ENCODE measurements around the gene VSTM4. TPM values are rescaled to one million over a fixed set of nuclear protein-coding genes. Genes with fewer than 3 reads are reported as not detected.

The VSTM4 gene
- total RNA-seq, 3 donors from 2014 or later: 8.5 to 17.3 (median 9.5) TPM

DNA sequence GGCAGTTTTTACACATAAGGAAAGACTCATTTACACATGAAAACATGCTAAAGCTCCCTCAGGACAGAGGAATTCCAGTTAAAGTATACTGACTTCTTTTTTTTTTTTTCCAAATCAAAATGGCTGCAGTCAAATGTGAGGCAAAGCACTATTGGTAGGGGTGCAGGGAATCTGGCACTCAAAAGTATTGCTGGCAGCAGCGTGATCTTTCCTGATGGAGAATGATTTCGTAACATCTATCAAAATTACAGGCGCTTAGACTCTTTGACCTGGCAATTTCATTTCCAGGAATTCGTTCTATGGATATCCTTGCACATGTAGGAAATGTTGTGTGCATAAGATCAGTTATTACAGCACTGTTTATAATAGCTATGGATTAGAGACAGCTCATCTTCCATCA lies 65.7 kb downstream of the VSTM4 start:
- no peak for DNase-seq (ENCODE audit: low spot score in 2 of 2)
- intact Hi-C loops (cut with DNase I; ENCODE audit: low total_unique reads): no loop called here
- no peaks in the 10 kb centered on the region for H3K4me1 ChIP-seq
- H3K36me3 ChIP-seq: no peaks in the 10 kb centered on the region
- TF ChIP-seq, protein P1, sequence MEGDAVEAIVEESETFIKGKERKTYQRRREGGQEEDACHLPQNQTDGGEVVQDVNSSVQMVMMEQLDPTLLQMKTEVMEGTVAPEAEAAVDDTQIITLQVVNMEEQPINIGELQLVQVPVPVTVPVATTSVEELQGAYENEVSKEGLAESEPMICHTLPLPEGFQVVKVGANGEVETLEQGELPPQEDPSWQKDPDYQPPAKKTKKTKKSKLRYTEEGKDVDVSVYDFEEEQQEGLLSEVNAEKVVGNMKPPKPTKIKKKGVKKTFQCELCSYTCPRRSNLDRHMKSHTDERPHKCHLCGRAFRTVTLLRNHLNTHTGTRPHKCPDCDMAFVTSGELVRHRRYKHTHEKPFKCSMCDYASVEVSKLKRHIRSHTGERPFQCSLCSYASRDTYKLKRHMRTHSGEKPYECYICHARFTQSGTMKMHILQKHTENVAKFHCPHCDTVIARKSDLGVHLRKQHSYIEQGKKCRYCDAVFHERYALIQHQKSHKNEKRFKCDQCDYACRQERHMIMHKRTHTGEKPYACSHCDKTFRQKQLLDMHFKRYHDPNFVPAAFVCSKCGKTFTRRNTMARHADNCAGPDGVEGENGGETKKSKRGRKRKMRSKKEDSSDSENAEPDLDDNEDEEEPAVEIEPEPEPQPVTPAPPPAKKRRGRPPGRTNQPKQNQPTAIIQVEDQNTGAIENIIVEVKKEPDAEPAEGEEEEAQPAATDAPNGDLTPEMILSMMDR (IDR thresholded peaks at IDR 0.05): no peak
- TF ChIP-seq POLR2A (IDR thresholded peaks at IDR 0.05) (no peak), POLR2AphosphoS5 (IDR thresholded peaks at IDR 0.05) (no peak)
- no peak overlapping the region for H3K27ac ChIP-seq
- H3K27me3 ChIP-seq: no peaks in the 10 kb centered on the region
- H3K9me3 ChIP-seq: no peaks in the 10 kb centered on the region
- H3K4me3 ChIP-seq: no peak overlapping the region

DNA sequence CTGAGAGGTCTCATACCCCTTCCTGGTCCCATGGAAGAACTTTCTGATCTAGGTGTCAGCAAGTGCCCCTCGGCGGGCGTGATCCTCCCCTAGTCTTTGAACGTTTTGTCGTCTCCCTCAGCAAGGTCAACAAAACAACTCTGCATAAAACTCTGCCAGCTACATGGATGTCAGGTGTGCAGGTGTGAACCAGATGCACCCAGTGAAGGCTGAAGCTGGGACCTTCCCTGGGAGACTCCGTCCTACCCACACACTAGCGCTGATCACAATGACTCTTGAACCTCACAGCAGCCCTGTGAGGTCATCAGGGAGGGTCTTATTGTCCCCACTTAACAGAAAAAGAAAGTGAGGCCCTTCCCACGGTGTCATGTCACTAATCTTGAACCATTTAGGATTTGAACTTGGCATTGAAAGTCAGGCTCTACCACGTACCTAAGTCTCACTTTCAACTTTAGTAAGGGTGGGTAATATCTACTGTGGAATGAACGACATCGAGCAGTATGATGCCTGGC lies 68.1 kb downstream of the VSTM4 start:
- H3K27ac ChIP-seq: no peak overlapping the region
- H3K36me3 ChIP-seq: no peaks in the 10 kb centered on the region
- intact Hi-C loops (cut with DNase I; ENCODE audit: low total_unique reads): no loop called here
- no peaks in the 10 kb centered on the region for H3K9me3 ChIP-seq
- no peaks in the 10 kb centered on the region for H3K4me1 ChIP-seq
- H3K27me3 ChIP-seq: no peaks in the 10 kb centered on the region
- TF ChIP-seq POLR2AphosphoS5 (IDR thresholded peaks at IDR 0.05) (no peak), POLR2A (IDR thresholded peaks at IDR 0.05) (no peak)
- TF ChIP-seq, protein P1 (IDR thresholded peaks at IDR 0.05): no peak
- H3K4me3 ChIP-seq: no peak overlapping the region
- DNase-seq (ENCODE audit: low spot score in 2 of 2): no peak

DNA sequence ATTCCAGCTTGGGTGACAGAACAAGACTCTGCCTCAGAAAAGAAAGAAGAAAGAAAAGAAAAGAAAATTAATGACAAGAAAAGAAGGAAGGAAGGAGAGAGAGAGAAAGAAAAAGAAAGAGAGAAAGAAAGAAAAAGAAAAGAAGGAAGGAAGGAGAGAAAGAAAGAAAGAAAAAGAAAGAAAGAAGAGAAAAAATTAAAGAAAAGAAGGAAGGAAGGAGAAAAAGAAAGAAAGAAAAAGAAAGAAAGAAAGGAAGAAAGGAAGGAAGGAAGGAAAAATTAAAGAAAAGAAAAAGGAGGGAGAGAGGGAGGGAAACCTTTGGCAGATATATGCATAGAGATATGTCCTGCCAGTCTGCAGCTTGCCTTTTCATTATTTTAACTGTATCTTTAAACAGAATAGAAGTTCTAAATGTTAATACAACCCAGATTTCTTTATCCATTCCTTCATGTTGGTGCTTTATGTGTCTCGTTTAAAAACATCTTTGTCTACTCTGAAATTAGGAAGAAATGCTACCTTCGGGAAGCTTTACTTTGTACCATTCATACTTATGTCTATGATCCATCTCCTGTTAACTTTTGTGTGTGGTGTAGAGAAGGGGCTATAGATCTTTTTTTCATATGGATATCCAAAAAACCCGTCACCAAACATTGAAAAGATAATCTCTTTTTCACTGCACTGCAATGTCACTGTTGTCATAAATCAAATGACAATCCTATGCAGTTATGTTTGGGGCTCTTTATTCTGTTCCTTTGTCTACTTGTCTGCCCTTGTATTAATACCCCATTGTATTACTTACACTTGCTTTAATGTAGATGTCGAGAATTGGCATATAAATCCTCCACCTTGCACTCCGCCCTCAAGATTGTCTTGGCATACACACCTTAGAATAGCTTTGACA lies 70.8 kb downstream of the VSTM4 start:
- Histone ChIP-seq H3K27me3 (no peaks in the 10 kb centered on the region), H3K9me3 (no peaks in the 10 kb centered on the region), H3K4me1 (no peaks in the 10 kb centered on the region), H3K27ac (no peak overlapping the region), H3K36me3 (no peaks in the 10 kb centered on the region), H3K4me3 (no peak overlapping the region)
- TF ChIP-seq, protein P1 (IDR thresholded peaks at IDR 0.05): no peak
- TF ChIP-seq POLR2AphosphoS5 (IDR thresholded peaks at IDR 0.05) (no peak), POLR2A (IDR thresholded peaks at IDR 0.05) (no peak)
- intact Hi-C loops (cut with DNase I; ENCODE audit: low total_unique reads): no loop called here
- DNase-seq (ENCODE audit: low spot score in 2 of 2): no peak

DNA sequence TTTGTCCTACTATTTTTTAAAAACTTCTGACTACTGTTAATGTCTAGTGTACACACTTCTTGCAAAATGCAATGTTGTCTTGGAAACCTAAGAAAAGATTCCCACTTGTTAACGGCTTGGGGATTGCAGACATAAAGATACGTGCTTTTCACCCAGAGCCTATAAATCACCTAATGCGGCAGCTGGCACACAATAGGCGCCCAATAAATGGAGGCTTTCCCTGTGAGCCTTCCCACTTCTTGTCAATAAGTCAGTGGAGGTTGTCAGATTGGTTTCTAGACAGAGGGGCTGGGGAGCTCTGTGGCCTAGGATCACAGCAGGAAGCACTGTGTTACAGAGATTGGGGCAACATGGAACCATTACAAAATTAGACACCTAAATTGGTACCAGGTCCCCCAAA lies 74.7 kb downstream of the VSTM4 start:
- Histone ChIP-seq H3K4me3 (no peak overlapping the region), H3K4me1 (no peaks in the 10 kb centered on the region), H3K9me3 (no peaks in the 10 kb centered on the region), H3K27ac (no peak overlapping the region), H3K36me3 (no peaks in the 10 kb centered on the region), H3K27me3 (no peaks in the 10 kb centered on the region)
- intact Hi-C loops (cut with DNase I; ENCODE audit: low total_unique reads): no loop called here
- DNase-seq (ENCODE audit: low spot score in 2 of 2): no peak
- no peak for TF ChIP-seq POLR2AphosphoS5 (IDR thresholded peaks at IDR 0.05)

DNA sequence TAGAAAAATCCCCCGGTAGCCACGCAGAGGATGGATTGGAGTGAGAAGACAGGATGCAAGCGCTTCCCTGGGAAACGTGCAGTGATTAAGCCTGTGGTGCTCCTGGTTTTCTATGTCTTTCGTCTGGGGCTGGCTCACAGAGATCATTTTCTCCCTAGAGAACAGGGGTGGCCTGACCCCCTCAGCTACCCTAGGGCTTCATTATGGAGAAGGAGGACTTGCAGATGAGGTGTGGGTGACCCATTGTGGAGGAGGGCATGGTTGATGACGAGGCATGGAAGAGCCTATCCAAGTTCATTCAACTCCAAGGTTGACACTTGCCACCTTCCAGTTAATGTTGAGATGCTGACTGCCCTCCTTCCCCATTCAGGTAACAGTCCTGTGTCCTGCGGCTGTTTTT lies 75.9 kb downstream of the VSTM4 start:
- Histone ChIP-seq H3K9me3 (no peaks in the 10 kb centered on the region), H3K36me3 (no peaks in the 10 kb centered on the region), H3K27ac (no peak overlapping the region), H3K4me1 (no peaks in the 10 kb centered on the region), H3K27me3 (no peaks in the 10 kb centered on the region), H3K4me3 (no peak overlapping the region)
- intact Hi-C loops (cut with DNase I; ENCODE audit: low total_unique reads): no loop called here
- no peak for DNase-seq (ENCODE audit: low spot score in 2 of 2)
- TF ChIP-seq POLR2A (IDR thresholded peaks at IDR 0.05): no peak
- TF ChIP-seq POLR2AphosphoS5 (IDR thresholded peaks at IDR 0.05): no peak
- TF ChIP-seq, protein P1 (IDR thresholded peaks at IDR 0.05): no peak
